ENCODE measurements around the gene ZNF385C.
A peak's percentile ranks its signal among the peaks of the same experiment; 100 is the strongest.
"Not testable (repeated sequence)": the region's sequence is repeated elsewhere in the genome, so short reads cannot be mapped to it uniquely, and the experiment has no call there.

ZNF385C gene

DNA sequence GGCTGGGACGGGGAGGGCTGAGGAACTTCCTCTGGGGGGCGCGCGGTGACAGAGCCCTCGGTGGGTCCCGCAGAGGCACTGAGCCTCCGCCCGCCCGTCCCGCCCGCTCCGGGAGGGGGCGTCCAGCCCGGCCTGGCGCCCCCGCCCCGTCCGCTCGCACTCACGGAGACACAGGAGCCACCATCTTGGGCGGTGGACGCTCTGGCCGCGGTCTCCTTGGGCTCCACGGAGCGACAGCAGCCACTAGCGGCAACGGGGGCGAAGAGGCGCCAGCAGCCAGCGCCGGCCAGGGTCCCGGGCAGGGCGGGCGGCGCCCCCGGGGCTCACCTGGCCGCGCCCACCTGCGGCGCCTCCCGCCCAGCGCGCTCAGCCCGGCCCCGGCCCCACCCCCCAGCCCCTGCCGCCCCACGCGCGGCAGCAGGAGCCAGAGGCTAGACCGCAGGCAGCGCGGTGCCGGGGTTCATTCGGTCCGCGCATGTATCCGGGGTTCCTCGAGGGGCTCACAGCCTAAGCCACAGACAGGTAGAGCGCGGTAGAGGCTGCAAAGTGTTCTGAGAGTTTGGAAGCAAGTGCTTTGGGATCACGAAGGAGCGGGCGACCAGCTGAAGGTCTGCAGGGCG lies 47.8 kb downstream of the ZNF385C start, which contains the start of gene C17orf113:
C17orf113 (minus strand) TSS at position 209 of the 620 bp plus-strand sequence. CDS start 7,225 bp downstream, outside the sequence.
- peak; percentile 90 for DNase-seq (ENCODE audit: low spot score)

- DNase-seq (ENCODE audit: low spot score) = no peak
These were observed 48.4 kb downstream of the ZNF385C start for GRCh38 chr17:42049834-42050392.

DNA sequence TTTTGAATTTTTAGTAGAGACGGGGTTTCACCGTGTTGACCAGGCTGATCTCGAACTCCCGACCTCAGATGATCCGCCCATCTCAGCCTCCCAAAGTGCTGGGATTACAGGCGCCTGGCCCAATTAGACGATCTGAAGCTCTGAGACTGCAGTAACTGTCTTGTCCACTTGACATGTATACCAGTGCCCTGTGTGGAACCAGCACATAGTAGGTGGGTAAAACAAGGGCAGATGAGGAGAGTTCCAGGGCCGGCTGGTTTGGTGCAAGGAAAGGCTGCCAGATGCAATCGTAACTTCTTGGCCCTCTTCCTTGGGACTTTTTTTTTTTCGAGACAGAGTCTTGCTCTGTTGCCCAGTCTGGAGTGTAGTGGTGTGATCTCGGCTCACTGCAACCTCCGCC lies 50.9 kb downstream of the ZNF385C start:
- no peak for DNase-seq (ENCODE audit: low spot score)

DNA sequence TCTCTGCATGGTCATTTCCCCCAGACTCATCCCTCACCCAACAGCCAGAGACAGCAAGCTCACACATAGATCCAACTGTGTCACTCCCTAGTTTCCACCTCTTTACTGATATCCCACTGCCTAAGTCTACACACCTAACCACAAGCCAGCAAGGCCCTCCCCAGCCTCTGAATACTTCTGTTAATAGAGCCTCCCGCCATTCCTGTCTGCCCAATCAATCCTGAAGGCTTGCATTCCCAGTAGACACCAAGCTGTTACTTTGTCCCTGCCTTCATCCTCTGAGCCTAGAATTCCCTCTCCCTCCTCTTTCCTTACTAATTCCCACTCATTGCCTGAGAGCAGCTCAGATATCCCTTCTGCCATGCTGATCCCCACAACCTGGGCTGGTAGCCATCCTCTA lies 52.6 kb downstream of the ZNF385C start:
- DNase-seq (ENCODE audit: low spot score) = no peak

GRCh38 chr17:42042598-42043319 lies 55.5 kb downstream of the ZNF385C start:
- no peak for DNase-seq (ENCODE audit: low spot score)

- no peak for DNase-seq (ENCODE audit: low spot score)
These were observed 56.7 kb downstream of the ZNF385C start for GRCh38 chr17:42041619-42042018.

DNA sequence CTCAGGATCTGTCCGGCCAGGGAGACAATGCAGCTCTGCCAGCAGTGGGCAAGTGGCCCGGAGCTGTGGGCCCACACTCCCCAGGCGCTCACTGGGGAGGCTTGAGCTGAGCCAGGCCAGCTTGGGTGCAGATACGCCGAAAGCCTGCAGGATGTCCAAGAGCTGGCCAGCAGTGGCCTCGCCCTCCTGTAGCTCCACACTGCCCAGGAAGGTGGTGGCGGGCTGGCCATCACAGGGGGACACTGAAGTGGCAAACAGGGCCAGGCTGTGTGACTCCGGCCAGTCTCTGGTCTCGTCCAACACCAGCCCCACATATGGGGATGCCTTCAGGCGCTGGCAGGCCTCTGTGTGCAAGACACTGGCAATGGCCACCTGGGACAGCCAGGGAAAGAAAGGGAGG lies 57.5 kb downstream of the ZNF385C start:
- no peak for DNase-seq (ENCODE audit: low spot score)

DNA sequence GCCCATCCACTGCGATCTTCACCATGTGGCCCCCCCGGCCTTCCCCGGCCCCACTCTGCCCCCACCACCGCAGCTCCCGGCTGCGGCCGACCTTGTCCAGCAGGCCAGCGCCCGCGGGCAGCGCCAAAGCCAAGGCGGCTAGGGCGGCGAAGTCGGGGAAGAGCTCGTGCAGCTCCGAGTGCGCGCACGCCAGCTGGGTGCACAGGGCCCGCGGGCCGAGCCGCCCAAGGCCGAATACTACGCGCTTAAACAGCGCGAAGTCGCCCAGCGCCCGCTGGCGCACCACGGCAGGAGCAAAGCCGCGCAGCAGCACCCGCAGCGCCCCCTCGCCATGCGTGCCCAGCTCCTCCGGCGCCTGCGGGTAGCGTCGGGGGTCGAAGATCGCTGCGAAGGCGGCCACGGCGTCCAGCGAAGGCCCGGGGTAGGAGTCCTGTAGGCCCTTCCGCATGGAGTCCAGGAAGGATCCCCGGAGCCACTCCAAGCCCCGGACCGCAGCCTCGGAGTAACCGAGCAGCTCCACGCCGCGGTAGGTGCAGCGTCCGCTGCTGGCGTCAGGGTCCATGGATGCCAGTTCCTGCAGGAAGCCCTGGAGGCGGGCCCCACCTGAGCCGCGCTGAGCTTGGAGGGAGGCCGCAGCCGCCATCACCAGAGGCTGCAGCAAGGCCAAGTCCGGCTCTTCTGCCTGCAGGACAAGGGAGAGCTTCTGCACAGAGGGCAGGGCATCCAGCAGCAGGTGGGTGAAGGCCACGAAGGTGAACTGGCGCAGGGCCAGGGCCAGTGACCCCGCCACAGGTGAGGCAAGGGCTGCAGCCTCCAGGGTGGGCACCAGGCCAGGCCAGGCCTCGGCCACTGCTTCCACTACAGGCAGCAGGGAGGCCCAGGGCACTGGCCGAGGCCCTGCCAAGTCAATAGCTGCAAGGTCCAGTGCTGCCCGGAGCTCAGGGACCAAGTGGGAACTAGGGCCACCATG lies 58.2 kb downstream of the ZNF385C start:
- DNase-seq (ENCODE audit: low spot score) = no peak

- DNase-seq (ENCODE audit: low spot score) = no peak
These were observed 59.9 kb downstream of the ZNF385C start for GRCh38 chr17:42038221-42038973.

- no peak for DNase-seq (ENCODE audit: low spot score)
These were observed 64.2 kb downstream of the ZNF385C start for GRCh38 chr17:42034059-42034458.

DNA sequence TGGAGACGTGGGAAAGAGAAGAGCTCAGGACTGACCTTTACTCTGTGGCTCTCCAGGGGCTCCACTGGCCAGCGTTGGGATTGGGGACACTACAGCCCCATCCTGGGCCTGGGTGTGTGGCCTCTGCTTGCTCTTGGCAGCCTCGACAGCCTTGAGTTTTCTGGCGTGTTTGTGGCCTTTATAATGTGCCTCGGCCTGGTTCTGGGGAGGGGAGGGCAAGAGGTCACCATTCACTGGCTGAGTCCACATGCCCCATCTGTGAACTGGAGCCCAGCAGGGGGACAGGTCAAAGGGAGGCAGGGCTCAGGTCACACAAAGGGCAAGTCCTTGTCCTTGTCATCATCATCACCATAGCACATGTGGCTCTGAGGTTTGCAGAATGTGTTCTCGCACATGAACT lies 66.7 kb downstream of the ZNF385C start:
- DNase-seq (ENCODE audit: low spot score) = no peak

DNA sequence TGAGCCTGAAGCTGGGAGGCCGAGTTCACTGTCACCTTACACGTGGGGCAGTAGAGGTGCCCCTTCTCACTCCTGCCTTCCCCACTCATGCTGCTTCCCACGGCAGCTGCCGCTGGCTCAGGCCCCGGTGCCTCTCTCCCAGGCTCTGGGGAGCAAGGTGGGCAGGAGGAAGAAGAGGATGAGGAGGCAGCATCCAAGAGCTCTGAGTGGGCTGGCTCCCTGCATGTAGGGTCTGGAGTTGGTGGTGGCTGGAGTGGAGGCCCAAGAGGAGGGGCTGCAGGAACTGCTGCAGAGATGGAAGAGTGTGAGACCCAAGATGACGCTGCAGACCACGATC lies 69.5 kb downstream of the ZNF385C start:
- no peak for DNase-seq (ENCODE audit: low spot score)

GRCh38 chr17:42027961-42028790 lies 70.1 kb downstream of the ZNF385C start:
- peak; percentile 77 for DNase-seq (ENCODE audit: low spot score)

- DNase-seq (ENCODE audit: low spot score) = no peak
These were observed 70.7 kb downstream of the ZNF385C start for GRCh38 chr17:42027590-42027889.

DNA sequence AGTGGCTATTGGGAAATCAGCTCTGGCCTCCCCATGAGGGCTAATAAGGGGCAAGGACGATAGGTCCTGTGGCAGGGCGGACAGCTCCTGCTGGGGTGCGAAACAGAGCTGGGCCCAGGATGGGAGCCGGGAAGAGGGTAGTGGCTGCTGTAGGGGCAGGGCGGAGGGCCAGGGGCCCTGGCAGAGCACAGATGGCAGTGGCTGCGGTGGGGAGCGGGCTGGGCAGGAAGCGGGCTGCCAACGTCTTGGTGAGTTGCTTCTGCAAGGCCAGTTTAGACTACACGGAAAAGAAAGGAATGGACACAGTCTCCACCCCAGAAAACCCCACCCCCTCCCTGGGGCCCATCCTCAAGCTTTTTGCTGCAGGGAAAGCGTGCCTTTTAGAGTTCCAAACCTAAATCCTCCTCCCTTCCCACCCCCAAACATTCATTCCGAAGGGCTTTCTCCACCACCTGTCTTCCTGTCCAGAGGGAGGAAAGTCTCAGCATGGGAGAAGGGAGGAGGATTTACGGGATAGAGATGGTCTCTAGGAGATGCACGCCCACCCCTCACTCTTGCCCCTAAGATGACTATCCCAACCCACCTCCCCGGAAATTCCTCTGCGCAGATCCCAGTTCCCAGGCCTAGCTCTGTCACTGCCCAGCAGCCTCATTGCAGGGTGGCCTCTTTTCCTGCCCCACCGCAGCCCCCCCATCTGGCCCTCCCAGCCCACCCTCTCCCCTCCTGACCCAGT lies 71.2 kb downstream of the ZNF385C start:
- DNase-seq (ENCODE audit: low spot score) = no peak

GRCh38 chr17:42025936-42026335 lies 72.3 kb downstream of the ZNF385C start:
- DNase-seq (ENCODE audit: low spot score) = no peak

- no peak for DNase-seq (ENCODE audit: low spot score)
These were observed 73.1 kb downstream of the ZNF385C start for GRCh38 chr17:42025191-42025579.

- DNase-seq (ENCODE audit: low spot score) = no peak
These were observed 74.5 kb downstream of the ZNF385C start for GRCh38 chr17:42023524-42024349.

DNA sequence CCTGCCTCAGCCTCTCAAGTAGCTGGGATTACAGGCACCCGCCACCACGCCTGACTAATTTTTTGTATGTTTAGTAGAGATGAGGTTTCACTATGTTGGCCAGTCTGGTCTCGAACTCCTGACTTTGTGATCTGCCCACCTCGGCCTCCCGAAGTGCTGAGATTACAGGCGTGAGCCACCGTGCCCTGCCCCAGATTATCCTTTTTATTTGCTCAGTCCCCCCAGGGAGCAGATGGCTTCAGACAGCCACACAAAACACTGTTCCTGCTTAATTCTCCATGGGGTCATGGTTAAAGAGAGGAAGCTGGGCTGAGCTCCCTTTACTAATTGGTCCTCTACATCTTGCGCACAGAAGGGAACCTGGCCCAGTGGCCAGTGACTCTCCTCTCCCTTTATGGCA lies 77.4 kb downstream of the ZNF385C start:
- not testable (repeated sequence) for DNase-seq (ENCODE audit: low spot score)

All from iPS-NIHi11 (cell line).